HG02610 (cell line): Measurements from ENCODE around the gene CLIP1.
"Not testable (repeated sequence)": the region's sequence is repeated elsewhere in the genome, so short reads cannot be mapped to it uniquely, and the experiment has no call there.

Source experiments
- ATAC-seq: cut with Tn5 transposase; IDR thresholded peaks from one replicate; pipeline ENCODE4 v1.9.1; 2021; ENCODE audit warnings: mild to moderate bottlenecking, moderate library complexity; ENCODE audit not compliant: unreplicated experiment

Gene CLIP1

GRCh38 chr12:122421821-122422729, at the start of gene CLIP1:
CLIP1 (minus strand) TSS chr12:122422669; CDS start chr12:122380452, 42,217 bp downstream.
- peak; percentile 63 for ATAC-seq

- no peak for ATAC-seq
Observed at GRCh38 chr12:122471324-122472226, 49.1 kb upstream of the CLIP1 start.

- not testable (repeated sequence) for ATAC-seq
Observed at GRCh38 chr12:122470576-122470975, 48.1 kb upstream of the CLIP1 start.

- ATAC-seq = not testable (repeated sequence)
Observed at GRCh38 chr12:122469856-122470255, 47.4 kb upstream of the CLIP1 start.

GRCh38 chr12:122467983-122468382, 45.5 kb upstream of the CLIP1 start:
- no peak for ATAC-seq

GRCh38 chr12:122464317-122465042, 42.0 kb upstream of the CLIP1 start:
- not testable (repeated sequence) for ATAC-seq

- no peak for ATAC-seq
Observed at GRCh38 chr12:122460641-122461040, 38.2 kb upstream of the CLIP1 start.

- no peak for ATAC-seq
Observed at GRCh38 chr12:122460061-122460460, 37.6 kb upstream of the CLIP1 start.

GRCh38 chr12:122459211-122459610, 36.7 kb upstream of the CLIP1 start:
- no peak for ATAC-seq

GRCh38 chr12:122458105-122459035, 35.9 kb upstream of the CLIP1 start:
- no peak for ATAC-seq

- ATAC-seq = no peak
Observed at GRCh38 chr12:122457627-122458026, 35.2 kb upstream of the CLIP1 start.

- no peak for ATAC-seq
Observed at GRCh38 chr12:122454739-122455138, 32.3 kb upstream of the CLIP1 start.

GRCh38 chr12:122454250-122454721, 31.8 kb upstream of the CLIP1 start:
- no peak for ATAC-seq

GRCh38 chr12:122452701-122453285, 30.3 kb upstream of the CLIP1 start:
- no peak for ATAC-seq

- no peak for ATAC-seq
Observed at GRCh38 chr12:122449317-122449716, 26.8 kb upstream of the CLIP1 start.

- not testable (repeated sequence) for ATAC-seq
Observed at GRCh38 chr12:122447825-122448224, 25.4 kb upstream of the CLIP1 start.

- not testable (repeated sequence) for ATAC-seq
Observed at GRCh38 chr12:122446390-122446789, 23.9 kb upstream of the CLIP1 start.

GRCh38 chr12:122444071-122444470, 21.6 kb upstream of the CLIP1 start:
- not testable (repeated sequence) for ATAC-seq

- ATAC-seq = not testable (repeated sequence)
Observed at GRCh38 chr12:122438822-122439221, 16.4 kb upstream of the CLIP1 start.
